Measurements from ENCODE around the gene DESI1.
A peak's percentile ranks its signal among the peaks of the same experiment; 100 is the strongest.

The DESI1 gene

DNA sequence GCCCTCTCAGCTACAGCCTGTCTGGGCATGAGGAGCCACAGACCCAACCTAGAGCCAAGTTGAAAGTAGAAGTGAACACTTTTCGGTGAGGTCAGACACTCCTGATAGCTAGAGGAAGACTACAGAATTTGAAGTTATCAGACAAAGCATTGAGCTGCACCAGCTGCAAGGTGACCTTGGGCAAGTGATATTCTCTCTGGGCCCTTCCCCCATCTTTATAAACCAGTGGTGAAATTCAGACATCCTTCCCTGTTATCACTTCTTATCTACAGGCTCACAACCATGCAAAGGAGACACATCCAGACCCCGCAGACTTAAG, 23.2 kb downstream of the DESI1 start:
- Histone ChIP-seq H3K9me3 (ENCODE audit: control insufficient read depth, insufficient read depth, low read depth, low read length) (no peaks in the 10 kb centered on the region), H3K27ac (ENCODE audit: extremely low read depth, low read depth, low read length) (peak overlapping the region; percentile 37; the same call in 1 of the 2 replicates), H3K36me3 (ENCODE audit: control insufficient read depth in 2 of 2, insufficient read depth in 1 of 2, low read length in 2 of 2) (peaks cover 9 to 42% of the 10 kb centered on the region in 2 experiments), H3K4me1 (ENCODE audit: control insufficient read depth, insufficient read depth, low read length) (no peaks in the 10 kb centered on the region; the same call in 1 of the 2 replicates), H3K4me3 (ENCODE audit: low read depth, low read length) (no peak overlapping the region)
- ChIA-PET POLR2A (interaction anchor here (0.8 to 3.4 kb wide), 3 partner anchors 8 to 149 kb away, joined by 4 to 12 read pairs (median 7); partner anchors contain the start of genes DESI1, PMM1 and XRCC6), CTCF (interaction anchor here (0.6 to 3.6 kb wide), 44 partner anchors 8 to 626 kb away, joined by 3 to 36 read pairs (median 4); partner anchors contain the start of genes DESI1, PMM1, POLR3H and XRCC6)
- TF ChIP-seq, protein P1, sequence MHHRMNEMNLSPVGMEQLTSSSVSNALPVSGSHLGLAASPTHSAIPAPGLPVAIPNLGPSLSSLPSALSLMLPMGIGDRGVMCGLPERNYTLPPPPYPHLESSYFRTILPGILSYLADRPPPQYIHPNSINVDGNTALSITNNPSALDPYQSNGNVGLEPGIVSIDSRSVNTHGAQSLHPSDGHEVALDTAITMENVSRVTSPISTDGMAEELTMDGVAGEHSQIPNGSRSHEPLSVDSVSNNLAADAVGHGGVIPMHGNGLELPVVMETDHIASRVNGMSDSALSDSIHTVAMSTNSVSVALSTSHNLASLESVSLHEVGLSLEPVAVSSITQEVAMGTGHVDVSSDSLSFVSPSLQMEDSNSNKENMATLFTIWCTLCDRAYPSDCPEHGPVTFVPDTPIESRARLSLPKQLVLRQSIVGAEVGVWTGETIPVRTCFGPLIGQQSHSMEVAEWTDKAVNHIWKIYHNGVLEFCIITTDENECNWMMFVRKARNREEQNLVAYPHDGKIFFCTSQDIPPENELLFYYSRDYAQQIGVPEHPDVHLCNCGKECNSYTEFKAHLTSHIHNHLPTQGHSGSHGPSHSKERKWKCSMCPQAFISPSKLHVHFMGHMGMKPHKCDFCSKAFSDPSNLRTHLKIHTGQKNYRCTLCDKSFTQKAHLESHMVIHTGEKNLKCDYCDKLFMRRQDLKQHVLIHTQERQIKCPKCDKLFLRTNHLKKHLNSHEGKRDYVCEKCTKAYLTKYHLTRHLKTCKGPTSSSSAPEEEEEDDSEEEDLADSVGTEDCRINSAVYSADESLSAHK (tag by site-specific recombination; IDR thresholded peaks at IDR 0.05): no peak
- TF ChIP-seq, protein P2, sequence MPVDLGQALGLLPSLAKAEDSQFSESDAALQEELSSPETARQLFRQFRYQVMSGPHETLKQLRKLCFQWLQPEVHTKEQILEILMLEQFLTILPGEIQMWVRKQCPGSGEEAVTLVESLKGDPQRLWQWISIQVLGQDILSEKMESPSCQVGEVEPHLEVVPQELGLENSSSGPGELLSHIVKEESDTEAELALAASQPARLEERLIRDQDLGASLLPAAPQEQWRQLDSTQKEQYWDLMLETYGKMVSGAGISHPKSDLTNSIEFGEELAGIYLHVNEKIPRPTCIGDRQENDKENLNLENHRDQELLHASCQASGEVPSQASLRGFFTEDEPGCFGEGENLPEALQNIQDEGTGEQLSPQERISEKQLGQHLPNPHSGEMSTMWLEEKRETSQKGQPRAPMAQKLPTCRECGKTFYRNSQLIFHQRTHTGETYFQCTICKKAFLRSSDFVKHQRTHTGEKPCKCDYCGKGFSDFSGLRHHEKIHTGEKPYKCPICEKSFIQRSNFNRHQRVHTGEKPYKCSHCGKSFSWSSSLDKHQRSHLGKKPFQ (tag by site-specific recombination; IDR thresholded peaks at IDR 0.05): no peak
- TF ChIP-seq ZNF324 (tag by site-specific recombination; IDR thresholded peaks at IDR 0.05) (no peak), ZBTB21 (tag by site-specific recombination; IDR thresholded peaks at IDR 0.05) (no peak)

DNA sequence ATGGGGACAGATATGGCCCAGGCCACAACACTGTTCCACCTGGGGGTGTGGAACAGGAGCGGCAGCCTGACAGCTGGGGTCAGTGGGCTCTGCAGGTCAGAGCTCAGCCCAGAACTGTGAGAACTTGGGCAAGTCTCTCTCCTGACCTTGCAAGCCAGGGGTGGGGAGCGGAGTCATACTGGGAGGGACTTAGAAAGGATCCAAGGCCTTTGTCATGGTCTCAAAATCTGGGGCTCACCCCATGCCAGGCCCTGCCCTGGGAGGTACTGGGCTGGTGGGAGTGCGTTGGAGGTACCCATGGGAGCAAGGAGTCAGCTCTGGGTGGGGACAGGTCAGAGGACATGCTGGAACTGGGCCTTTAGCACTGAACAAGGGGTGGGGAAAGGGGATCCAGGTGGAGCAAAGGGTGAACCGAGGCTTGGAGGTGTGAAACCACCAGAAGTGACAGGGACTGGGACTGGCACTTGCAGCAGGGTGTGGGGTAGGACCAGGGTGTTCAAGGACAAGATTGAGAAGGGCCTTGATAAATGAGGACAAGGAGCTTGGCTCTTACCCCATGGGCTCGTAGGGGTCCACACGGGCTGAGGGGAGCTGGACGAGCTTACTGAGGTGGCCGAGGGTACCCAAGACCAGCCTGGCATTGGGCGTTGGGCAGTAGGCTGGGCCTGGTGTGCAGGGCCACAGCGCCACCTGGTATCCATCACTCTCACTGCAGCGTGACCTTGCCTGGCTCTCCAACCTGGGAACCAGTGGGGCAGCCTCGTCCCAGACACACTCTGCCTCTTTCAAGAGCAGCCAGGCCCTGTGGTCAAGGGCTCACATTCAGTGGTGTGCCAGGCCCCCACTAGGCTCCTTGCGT, 23.8 kb downstream of the DESI1 start:
- ChIA-PET POLR2A (interaction anchor here (0.7 to 3.4 kb wide), 4 partner anchors 24 to 193 kb away, joined by 3 to 12 read pairs (median 3); partner anchors contain the start of genes DESI1 and XRCC6), CTCF (interaction anchor here (0.6 to 3.6 kb wide), 48 partner anchors 8 to 897 kb away, joined by 3 to 36 read pairs (median 4); partner anchors contain the start of genes DESI1, PMM1, POLR3H and XRCC6)
- Histone ChIP-seq H3K36me3 (ENCODE audit: control insufficient read depth in 2 of 2, insufficient read depth in 1 of 2, low read length in 2 of 2) (peaks cover 6 to 36% of the 10 kb centered on the region in 2 experiments), H3K4me1 (ENCODE audit: control insufficient read depth, insufficient read depth, low read length) (no peaks in the 10 kb centered on the region; the same call in 1 of the 2 replicates), H3K27ac (ENCODE audit: extremely low read depth, low read depth, low read length) (peak overlapping the region; percentile 37; the same call in 1 of the 2 replicates), H3K9me3 (ENCODE audit: control insufficient read depth, insufficient read depth, low read depth, low read length) (no peaks in the 10 kb centered on the region), H3K4me3 (ENCODE audit: low read depth, low read length) (no peak overlapping the region)
- TF ChIP-seq SP2 (tag by site-specific recombination; IDR thresholded peaks at IDR 0.05) (no peak), ZNF571 (tag by site-specific recombination; IDR thresholded peaks at IDR 0.05) (no peak), ZNF776 (tag by site-specific recombination; IDR thresholded peaks at IDR 0.05; ENCODE audit: borderline replicate concordance) (no peak), PRDM1 (tag by site-specific recombination; IDR thresholded peaks at IDR 0.05) (peak; percentile 12; the same call in 1 of the 2 replicates), ZNF23 (tag by site-specific recombination; IDR thresholded peaks at IDR 0.05; ENCODE audit: borderline replicate concordance) (no peak), ZNF664 (tag by site-specific recombination; IDR thresholded peaks at IDR 0.05) (no peak), ZNF777 (tag by site-specific recombination; IDR thresholded peaks at IDR 0.05; ENCODE audit: borderline replicate concordance) (no peak), ZNF623 (tag by site-specific recombination; IDR thresholded peaks at IDR 0.05) (no peak), ZNF654 (tag by site-specific recombination; IDR thresholded peaks at IDR 0.05; ENCODE audit: low read depth) (peak; percentile 54), ZNF354C (tag by site-specific recombination; IDR thresholded peaks at IDR 0.05; ENCODE audit: borderline replicate concordance, low read depth) (no peak), MYNN (tag by site-specific recombination; IDR thresholded peaks at IDR 0.05; ENCODE audit: borderline replicate concordance) (no peak), KLF16 (tag by site-specific recombination; IDR thresholded peaks at IDR 0.05) (no peak), ZNF747 (tag by site-specific recombination; IDR thresholded peaks at IDR 0.05) (no peak), ZBTB21 (tag by site-specific recombination; IDR thresholded peaks at IDR 0.05) (no peak), ZNF701 (tag by site-specific recombination; IDR thresholded peaks at IDR 0.05) (no peak), ZNF621 (tag by site-specific recombination; IDR thresholded peaks at IDR 0.05) (no peak), ZNF792 (tag by site-specific recombination; IDR thresholded peaks at IDR 0.05) (no peak), SP7 (tag by site-specific recombination; IDR thresholded peaks at IDR 0.05) (0 out of 2 replicates have a peak, but pooled peaks have one; percentile 29)
- TF ChIP-seq, protein P3, sequence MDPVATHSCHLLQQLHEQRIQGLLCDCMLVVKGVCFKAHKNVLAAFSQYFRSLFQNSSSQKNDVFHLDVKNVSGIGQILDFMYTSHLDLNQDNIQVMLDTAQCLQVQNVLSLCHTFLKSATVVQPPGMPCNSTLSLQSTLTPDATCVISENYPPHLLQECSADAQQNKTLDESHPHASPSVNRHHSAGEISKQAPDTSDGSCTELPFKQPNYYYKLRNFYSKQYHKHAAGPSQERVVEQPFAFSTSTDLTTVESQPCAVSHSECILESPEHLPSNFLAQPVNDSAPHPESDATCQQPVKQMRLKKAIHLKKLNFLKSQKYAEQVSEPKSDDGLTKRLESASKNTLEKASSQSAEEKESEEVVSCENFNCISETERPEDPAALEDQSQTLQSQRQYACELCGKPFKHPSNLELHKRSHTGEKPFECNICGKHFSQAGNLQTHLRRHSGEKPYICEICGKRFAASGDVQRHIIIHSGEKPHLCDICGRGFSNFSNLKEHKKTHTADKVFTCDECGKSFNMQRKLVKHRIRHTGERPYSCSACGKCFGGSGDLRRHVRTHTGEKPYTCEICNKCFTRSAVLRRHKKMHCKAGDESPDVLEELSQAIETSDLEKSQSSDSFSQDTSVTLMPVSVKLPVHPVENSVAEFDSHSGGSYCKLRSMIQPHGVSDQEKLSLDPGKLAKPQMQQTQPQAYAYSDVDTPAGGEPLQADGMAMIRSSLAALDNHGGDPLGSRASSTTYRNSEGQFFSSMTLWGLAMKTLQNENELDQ (tag by site-specific recombination; IDR thresholded peaks at IDR 0.05; ENCODE audit: low read depth): no peak
- TF ChIP-seq, protein P4, sequence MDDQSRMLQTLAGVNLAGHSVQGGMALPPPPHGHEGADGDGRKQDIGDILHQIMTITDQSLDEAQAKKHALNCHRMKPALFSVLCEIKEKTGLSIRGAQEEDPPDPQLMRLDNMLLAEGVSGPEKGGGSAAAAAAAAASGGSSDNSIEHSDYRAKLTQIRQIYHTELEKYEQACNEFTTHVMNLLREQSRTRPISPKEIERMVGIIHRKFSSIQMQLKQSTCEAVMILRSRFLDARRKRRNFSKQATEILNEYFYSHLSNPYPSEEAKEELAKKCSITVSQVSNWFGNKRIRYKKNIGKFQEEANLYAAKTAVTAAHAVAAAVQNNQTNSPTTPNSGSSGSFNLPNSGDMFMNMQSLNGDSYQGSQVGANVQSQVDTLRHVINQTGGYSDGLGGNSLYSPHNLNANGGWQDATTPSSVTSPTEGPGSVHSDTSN (CRISPR knock-in tag; IDR thresholded peaks at IDR 0.05): peak; percentile 78; the same call in 1 of the 2 replicates
- TF ChIP-seq, protein P5, sequence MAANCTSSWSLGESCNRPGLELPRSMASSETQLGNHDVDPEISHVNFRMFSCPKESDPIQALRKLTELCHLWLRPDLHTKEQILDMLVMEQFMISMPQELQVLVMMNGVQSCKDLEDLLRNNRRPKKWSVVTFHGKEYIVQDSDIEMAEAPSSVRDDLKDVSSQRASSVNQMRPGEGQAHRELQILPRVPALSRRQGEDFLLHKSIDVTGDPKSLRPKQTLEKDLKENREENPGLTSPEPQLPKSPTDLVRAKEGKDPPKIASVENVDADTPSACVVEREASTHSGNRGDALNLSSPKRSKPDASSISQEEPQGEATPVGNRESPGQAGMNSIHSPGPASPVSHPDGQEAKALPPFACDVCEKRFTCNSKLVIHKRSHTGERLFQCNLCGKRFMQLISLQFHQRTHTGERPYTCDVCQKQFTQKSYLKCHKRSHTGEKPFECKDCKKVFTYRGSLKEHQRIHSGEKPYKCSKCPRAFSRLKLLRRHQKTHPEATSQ (tag by site-specific recombination; IDR thresholded peaks at IDR 0.05): no peak
